GM18867 (cell line): ENCODE data around the gene AFMID.
"Not testable (repeated sequence)": the region's sequence is repeated elsewhere in the genome, so short reads cannot be mapped to it uniquely, and the experiment has no call there.

Experiments used
- ATAC-seq: cut with Tn5 transposase; IDR thresholded peaks from one replicate; pipeline ENCODE4 v1.9.1; 2021; ENCODE audit warnings: mild to moderate bottlenecking, moderate library complexity; ENCODE audit not compliant: unreplicated experiment

AFMID gene, protein sequence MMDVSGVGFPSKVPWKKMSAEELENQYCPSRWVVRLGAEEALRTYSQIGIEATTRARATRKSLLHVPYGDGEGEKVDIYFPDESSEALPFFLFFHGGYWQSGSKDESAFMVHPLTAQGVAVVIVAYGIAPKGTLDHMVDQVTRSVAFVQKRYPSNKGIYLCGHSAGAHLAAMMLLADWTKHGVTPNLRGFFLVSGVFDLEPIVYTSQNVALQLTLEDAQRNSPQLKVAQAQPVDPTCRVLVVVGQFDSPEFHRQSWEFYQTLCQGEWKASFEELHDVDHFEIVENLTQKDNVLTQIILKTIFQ

DNA sequence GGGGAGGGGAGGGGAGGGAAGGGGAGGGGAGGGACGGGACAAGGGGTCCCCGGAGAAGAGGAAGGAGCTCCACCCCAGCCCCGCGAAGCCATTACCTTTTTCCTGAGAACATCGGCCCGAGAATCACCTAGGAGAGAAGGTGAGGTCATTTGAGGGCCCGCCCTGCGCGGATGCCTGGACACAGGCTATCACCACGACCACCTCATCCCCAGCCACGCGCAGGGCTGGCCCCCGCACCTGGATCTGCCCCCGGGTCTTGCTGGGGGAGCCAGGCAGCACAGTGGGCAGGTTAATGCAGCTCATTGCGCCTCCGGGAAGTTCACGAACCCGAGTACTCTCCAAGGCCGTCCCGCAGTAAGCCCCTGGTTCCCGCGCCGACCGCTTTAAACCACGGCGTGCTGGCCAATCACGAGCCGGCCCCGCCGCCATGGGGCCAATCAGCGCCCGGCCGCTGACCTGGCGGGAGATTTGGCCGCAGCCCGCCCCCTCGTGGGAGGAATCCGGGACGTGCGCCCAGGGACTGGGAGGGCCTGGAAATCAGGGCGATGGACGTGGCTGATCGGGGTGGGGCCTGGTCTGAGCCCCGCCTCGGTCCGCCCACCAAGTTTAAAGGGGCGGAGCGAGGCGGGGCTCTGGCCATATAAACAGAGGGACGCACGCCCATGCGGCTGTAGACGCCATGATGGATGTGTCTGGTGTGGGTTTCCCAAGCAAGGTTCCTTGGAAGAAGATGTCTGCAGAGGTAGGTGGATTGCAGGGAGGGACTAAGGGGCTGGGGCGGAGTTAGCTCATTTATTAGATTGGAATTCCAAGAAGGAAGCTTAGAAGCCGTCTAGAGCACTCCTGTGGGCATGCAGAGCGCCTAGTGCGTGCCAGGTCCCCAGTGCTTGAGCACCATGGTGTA is at the start of gene AFMID, which contains the start of gene TK1:
TSS of gene AFMID (plus strand) at position 671 of the 904 bp plus-strand sequence. CDS start at position 680, 9 bp downstream.
TSS of gene TK1 (minus strand) at position 361 of the 904 bp plus-strand sequence. CDS start at position 303, 58 bp downstream.
- ATAC-seq, result peak; percentile 82

DNA sequence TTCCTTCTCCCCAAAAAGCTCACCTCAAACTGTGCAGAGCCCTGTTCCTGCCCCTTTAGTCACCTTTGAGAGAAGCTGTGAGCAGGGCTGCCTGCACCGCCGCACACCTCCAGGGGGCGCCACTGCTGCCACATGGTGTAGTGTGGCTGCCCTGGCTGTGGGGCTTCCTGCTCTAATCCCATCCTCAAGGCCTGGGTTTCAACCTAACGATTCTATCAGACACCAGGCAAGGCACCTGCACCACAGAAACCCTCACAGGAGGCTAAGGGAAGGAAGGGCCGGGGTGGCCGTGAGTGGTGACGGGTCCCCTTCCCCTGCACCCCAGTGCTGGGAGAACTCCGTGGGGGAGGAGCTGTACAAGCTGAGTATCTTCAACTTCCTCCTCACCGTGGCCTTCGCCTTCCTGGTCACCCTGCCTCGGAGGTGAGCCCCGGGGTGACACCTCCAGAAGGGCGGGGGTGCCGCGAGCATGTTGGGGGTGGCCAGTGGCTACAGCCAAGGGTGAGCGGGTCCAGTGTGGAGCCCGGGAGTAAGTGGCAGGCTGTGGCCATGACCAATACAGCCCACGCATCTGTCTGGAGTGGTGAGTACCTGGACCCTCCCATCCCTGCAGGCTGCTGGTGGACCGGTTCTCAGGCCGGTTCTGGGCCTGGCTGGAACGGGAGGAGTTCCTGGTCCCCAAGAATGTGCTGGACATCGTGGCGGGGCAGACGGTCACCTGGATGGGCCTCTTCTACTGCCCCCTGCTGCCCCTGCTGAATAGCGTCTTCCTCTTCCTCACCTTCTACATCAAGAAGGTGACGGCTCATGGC is 49.6 kb upstream of the AFMID start:
- ATAC-seq, result no peak

DNA sequence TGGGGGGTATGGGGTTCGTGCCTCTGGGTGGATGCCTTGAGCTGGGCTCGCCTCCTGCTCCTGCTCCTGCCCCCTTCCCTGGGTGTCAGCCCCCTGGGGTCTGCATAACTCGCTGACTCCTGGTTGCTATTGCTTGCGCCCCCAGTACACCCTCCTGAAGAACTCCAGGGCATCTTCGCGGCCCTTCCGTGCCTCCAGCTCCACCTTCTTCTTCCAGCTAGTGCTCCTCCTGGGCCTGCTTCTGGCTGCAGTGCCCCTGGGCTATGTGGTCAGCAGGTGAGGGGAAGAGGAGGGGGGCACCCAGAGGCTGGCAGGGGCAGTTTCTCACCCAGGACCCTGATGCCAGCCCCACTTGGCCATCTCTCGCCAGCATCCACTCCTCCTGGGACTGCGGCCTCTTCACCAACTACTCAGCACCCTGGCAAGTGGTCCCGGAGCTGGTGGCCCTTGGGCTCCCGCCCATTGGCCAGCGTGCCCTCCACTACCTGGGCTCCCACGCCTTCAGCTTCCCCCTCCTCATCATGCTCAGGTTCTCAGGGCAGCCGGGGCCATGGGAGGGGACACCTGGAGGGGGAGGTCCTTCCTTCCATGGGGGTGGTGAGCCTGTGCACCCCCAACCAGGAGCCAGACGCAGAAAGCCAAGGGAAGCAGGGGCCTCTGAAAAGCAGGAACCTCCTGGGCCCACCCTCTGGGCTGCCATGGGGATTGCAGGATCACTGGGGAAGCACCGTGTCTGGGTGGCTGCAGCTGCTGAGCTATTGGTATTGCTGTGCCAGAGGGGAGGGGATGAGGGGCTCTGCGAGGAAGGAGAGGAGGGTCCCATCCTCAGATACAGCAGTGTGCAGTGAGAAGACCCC is 48.7 kb upstream of the AFMID start:
- ATAC-seq, result no peak

DNA sequence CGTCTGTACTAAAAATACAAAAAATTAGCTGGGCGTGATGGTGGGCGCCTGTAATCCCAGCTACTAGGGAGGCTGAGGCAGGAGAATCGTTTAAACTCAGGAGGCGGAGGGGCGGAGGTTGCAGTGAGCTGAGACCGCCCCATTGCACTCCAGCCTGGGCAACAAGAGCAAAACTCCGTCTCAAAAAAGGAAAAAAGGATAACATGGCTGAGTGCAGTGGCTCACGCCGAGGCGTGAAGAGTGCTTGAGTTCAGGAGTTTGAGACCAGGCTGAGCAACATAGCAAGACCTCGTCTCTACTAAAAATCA is 47.3 kb upstream of the AFMID start:
- ATAC-seq, result not testable (repeated sequence)

DNA sequence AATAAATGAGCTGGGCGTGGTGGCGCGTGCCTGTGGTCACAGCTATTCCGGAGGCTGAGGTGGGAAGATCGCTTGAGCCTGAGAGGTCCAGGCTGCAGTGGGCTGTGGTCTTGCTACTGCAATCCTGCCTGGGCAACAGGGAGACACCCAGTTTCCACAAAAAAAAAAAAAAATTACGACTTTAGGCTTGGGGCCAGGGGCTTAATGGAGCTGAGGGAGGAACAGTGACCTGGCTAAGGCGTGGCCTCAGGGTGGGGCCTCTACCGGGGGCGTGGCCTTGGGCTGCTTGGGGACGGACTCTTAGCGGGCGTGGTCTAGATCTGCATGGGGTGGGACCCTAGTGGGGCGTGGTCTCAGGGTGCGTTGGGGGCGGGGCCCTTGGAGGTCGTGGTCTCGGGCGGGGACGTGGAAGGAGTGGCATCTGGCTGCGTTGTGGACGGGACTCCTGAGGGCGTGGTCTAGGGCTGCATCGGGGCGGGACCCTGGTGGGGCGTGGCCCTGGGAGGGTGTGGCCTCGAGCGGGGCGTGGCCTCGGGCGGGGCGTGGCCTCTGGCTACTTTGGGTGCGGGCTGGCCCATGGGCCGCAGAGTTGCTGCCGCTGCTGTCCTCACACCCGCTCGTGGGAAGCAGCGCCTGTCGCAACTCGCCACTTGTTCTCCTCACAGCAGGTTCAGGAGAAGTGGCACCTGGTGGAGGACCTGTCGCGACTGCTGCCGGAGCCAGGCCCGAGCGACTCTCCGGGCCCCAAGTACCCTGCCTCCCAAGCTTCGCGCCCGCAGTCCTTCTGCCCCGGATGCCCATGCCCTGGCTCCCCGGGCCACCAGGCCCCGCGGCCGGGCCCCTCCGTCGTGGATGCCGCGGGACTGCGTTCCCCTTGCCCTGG is 46.8 kb upstream of the AFMID start:
- peak; percentile 81 for ATAC-seq

DNA sequence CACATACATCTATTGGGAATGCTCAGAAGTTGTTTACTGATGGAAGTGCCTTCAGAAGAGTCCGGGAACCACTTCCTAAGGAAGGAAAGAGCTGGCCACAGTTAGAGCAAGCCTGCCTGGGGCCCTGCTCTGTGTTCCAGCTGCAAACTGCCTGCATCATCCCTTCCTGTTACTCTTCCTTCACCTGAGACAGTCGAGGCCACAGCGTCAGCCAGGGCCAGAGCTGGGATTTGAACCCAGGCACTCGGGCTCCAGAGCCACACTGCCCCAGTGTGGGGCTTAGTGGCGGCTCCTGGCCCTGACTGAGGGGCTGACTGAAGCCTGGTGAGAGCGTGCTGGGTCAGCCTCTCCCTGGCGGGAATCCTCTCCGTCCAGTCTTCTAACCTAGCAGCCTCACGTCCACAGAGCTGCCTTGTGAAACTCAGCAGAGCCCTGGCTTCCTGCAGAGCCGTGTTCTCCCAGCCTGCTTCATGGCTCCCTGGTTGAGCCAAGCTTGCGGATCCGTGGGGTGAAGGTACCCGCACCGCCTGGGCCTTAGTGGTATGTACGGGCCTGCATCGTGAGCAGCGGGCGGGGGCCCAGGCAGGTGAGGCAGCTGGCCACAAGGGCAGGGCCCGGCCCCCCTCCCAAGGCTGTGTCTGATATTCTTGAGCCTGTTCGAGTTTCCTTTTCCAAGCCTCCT is 45.6 kb upstream of the AFMID start:
- ATAC-seq, result no peak

DNA sequence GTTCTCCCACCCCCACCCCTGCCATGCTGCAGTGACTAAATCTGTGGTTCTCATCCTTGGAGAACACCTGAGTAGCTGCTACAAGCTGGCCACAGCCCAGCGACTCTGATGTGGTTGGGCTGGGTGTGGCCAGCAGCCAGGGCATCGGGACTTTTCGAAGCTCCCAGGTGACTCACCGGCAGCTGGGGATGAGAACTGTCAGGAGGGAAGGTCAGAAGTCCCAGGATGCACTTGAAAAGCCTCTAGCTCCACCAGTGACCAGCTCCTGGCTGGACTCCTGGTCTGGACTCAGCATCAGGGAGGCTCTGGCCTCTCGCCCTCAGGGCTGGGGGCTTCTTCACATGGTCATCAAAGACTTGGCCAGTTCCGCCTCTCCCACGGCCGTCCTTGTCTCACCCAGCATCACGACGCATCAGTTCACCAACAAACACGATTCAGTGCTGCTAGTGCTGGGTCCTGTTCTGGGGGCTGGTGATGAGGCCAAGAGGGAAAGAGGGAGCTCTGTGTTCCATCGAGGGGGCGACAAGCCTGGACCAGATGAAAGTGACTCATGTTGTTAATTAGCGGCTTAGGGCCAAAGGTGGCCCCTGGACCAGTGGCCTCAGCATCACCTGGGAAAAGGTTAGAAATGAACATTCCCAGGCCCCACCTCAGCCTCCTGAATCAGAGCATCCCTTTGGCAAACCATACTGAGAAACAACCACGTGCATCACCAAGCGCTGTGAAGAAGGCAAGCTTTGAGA is 44.9 kb upstream of the AFMID start:
- no peak for ATAC-seq

DNA sequence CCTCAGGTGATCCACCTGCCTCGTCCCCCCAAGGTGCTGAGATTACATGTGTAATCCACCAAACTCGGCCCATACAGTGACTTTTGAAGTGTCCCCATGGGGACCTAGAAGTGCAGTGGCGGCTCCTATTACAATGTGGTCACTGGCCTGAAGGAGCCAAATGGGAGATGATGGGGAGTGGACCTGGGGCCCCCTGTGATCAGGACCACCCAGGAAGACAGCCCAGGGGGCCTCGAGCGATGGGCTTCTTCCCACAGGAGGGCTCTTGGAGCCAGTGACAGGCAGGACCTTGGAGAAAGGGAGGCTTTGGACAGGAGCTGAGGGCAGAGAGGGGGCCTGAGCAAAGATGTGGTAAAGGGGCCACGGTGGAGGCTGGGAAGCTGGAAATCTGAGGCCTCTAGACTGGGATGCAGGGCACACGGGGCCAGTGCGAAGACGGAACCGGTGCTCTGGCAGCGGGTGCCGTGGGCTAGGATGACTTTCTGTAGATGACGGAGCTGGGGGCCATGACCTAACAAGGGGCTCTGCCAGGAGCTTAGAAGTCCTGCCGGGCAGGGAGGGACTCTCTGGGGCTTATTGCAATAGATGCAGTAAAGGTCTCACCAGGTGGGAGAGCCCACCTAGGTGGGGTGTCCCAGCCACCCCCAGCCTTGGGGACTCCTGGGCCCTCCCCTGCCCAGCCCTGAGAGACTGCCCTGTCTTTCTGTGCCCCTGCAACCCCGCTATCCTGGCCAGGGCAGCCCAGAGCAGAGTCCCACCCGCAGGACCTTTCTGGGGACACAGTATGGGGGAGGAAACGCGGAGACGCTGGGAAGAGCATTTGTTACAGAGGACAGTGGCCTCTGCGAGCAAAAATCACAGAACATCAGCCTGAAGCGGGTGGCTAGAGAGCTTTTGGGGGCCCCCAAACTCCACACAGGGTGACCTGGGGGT is 43.7 kb upstream of the AFMID start:
- ATAC-seq, result no peak

DNA sequence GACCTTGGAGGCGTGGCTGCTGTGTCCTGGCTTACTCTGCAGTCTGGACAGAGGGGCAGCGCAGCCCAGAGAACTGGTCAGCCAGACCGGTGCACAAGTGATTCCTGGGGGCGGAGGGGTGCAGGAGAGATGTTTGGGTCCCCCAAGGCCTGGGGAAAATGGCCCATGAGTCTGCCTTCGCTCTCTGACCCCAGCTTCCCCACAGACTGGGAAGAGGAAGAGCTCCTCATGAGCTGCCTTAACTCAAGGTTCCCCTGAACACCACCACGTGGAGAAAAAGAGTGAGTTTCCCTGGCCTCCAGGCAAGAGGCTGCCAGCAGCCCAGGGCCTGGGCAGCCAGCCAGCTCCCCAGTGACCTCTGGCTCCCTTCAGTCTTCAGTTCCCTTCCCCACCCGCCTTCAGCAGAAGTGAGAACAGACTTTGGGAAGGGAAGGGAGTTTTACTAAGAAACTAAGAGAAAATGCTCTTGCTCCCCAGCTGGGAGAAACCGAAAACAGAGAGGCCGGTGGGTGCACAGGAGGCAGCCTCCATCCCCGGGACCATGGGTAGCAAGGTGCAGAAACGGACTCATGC is 42.9 kb upstream of the AFMID start:
- ATAC-seq, result no peak

DNA sequence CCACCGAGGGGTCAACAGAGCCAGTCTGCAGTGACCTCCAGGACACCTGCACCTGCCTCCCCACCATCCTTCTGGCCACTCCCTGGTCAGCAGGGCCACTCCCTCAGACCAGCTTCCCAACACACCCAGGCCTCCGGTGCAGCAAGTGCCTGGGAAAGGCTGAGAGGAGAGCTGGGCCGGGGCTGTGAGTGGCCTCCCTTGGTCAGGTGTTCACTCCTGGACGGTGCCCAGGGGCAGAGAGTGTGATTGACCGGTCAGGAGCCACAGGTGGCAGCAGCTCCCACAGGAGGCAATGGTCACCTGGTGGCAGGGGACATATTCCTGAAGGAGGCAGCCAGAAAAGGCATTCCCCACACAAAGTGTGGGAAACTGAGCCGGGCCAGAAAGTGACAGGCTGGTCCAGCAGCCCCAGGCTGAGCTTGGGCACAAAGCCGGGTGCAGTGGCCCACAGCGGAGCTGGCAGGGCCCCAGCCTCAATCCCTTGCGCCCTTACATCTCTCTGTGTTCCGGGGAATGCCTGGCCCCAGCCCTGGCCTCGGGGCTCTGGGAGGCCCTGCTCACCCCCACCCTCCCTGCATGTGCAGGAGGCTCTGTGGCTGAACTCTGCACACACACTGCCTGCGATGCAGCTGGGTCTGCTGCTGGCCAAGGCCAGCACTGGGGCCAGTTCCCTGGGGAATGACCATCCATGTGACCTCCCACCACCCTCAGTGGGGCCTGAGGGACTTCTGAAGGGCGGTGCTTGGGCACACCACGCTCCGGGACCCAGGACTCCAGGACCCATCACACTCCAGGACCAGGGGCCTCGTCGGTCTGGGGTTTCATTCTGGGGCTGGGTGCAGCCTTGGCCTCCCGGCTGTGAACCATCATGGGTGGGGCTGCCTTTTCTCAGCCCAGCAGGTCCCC is 42.2 kb upstream of the AFMID start:
- ATAC-seq, result no peak

DNA sequence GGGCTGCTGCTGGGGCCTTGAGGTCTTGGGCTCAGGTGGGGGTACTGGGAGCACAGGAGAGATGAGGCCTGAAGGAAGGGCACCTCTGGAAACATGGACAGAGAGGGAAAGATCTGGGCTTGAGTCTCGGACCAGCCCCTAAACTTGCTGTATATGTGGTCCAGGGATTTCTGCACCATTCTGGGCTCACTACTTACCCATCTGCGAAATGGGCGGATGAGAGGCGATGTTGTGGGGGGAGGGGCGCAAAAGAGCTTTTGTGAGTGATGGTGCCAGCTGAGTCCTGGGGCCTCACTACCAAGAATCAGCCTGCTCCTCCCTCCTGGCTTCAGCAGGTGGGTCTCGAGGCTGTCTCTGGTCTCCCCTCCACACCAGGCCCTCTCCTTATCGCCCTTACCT is 40.7 kb upstream of the AFMID start:
- no peak for ATAC-seq

DNA sequence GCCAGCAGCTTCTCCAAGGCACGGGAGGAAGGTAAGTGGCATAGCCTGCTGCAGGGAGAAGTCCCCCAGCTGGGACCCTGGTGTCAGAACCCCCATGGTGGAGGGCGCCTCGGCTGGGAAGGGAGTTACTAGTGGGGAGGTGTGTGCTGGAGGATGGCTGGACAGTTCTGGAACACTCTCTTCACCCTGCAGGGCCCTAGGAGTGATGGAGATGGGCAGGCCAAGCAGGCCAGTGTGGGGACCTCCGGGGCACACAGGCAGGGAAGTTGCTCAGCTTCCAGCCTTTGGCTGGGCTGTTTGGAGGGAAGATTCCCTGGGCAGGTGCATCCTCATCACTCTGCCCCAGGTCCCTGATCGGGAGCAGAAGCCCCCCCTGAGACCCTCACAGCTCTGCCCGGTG is 40.3 kb upstream of the AFMID start:
- ATAC-seq, result no peak

DNA sequence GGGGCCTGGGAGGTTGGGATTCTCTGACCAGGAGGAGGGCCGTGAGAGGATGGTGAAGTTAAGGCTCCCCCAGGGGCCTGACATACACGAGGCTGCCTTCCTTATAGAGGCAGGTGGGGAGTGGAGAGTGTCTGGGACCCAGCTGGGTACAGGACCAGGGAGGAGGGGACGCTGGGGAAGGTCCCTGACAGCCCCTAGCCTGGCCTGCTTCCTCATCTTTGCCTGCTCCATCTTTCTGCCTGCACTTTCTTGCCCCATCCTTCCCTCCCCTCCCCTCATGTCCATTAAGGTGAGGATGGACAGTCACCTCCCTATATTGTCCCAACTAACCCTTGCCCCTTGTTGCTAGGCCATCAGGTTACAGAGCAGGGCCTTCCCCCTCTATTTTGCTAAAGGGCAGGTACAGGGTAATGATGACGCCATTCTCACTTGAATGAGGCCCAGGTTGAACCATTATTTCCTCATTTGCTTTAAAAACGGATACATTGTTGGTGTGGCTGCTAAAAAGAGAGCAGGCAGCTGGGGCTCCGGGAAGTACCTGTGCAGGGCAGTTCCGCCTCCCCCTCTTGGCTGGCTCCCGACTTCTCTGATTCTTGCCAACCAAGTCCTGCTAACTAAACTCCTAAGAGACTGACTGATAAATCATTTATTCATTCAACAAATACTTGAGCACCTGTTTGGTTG is 39.7 kb upstream of the AFMID start:
- peak; percentile 49 for ATAC-seq

DNA sequence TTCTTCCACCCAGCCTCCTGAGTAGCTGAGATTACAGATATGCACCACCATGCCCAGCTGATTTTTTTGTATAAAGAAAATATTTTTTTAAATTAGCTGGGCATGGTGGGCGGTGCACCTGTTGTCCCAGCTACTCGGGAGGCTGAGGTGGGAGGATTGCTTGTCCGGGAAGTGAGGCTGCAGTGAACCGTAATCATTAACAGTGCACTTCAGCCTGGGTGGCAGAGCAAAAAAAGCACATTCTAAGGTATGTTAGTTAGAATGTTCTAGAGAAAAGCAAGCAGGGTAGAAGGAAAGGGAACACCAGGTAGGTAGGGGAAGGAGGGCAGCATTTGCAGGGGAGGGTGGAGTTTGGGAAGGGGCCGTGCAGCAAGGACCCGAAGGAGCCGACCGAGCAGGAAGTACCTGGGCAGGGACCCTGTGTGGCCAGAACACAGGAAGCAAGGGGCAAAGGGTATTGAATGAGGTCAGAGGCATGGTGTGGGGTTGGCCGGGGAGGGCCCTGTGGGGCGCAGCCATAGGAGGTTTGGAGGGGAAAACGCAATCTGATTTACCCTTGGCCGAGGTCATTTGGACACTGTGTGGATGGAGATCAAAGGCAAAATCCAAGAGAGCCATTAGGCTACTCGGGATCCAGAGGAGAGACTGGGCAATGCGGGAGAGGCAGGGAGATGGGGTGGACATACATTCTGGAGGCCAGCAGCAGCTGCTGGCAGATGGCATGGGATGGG is 38.7 kb upstream of the AFMID start:
- no peak for ATAC-seq
